VCaP (cell line): Measurements from ENCODE around the gene RILP.
"Not testable (repeated sequence)": the region's sequence is repeated elsewhere in the genome, so short reads cannot be mapped to it uniquely, and the experiment has no call there.

Experiments
- H3K27ac ChIP-seq: fragments of 450-650 bp; 2 replicates; pipeline ENCODE4 v1.5.1; 2017
- CTCF ChIP-seq: fragments of 450-650 bp; conservative IDR thresholded peaks from 2 replicates; pipeline ENCODE4 v1.5.1; 2017; ENCODE audit warnings: mild to moderate bottlenecking, moderate library complexity

The RILP gene

GRCh38 chr17:1649844-1650501 is at the start of gene RILP:
Gene RILP, minus strand, starts transcription at chr17:1649866. Its CDS starts 62 bp downstream, at chr17:1649804.
- TF ChIP-seq CTCF: no peak
- H3K27ac ChIP-seq: peak within 1 kb of the TSS; percentile 90

- no peak for TF ChIP-seq CTCF
Observed at GRCh38 chr17:1697681-1698080, 48.0 kb upstream of the RILP start.

GRCh38 chr17:1695365-1695764 is 45.7 kb upstream of the RILP start:
- no peak for TF ChIP-seq CTCF
- H3K27ac ChIP-seq: no peak overlapping the region

More at GRCh38 chr17:1697681-1698080, 48.0 kb upstream of the RILP start:
- H3K27ac ChIP-seq: no peak overlapping the region

- no peak for TF ChIP-seq CTCF
- H3K27ac ChIP-seq: no peak overlapping the region
Observed at GRCh38 chr17:1693339-1693738, 43.7 kb upstream of the RILP start.

GRCh38 chr17:1690544-1691221 is 41.0 kb upstream of the RILP start:
- no peak for TF ChIP-seq CTCF
- H3K27ac ChIP-seq: no peak overlapping the region

GRCh38 chr17:1688405-1688804 is 38.7 kb upstream of the RILP start:
- not testable (repeated sequence) for H3K27ac ChIP-seq

- TF ChIP-seq CTCF: no peak
- peak overlapping the region; percentile 100; the same call in 1 of the 2 replicates for H3K27ac ChIP-seq
Observed at GRCh38 chr17:1686086-1686485, 36.4 kb upstream of the RILP start.
